ENCODE measurements around the gene KCNK15.

The KCNK15 gene

DNA sequence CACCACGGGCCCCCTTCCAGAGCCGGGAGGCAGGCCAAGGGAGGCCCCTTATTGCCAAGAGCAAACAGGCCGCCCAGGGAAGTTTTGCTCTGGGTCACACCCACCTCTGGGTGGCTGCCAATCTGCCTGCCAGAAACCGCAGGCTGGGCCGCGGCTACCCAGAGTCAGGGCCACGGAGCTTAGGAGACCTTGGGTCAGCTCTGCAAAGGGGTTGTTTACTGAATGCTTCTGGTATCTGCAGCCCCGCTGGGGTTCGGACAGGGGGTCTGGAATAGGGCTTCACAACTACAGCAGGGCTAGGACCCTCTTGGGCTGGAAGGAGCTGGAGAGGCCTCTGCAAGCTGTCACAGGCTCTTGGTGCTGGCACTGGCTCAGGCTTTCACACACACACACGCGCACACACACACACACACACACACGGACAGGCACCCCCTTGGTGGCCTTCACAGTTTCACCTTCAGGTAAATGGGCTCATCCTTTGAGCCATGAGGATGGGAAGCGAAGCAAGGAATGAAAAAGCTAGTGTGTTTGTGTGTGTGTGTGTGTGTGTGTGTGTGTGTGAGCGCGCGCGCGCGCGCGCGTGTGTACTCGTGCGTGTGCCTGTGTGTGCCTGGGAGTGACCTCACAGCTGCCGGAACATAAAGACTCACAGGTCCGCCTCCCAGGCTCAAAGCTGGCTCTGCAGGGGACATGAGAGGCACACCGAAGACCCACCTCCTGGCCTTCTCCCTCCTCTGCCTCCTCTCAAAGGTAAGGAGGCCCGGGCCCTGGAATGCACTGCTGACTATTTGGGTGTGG, 30.8 kb upstream of the KCNK15 start, which contains the start of gene CCN5:
CCN5 (plus strand) TSS at position 669 of the 798 bp plus-strand sequence; CDS start at position 691, 22 bp downstream.
- DNase-seq (ENCODE audit: extremely low read depth in 1 of 2, low read depth in 1 of 2) = no peak

DNA sequence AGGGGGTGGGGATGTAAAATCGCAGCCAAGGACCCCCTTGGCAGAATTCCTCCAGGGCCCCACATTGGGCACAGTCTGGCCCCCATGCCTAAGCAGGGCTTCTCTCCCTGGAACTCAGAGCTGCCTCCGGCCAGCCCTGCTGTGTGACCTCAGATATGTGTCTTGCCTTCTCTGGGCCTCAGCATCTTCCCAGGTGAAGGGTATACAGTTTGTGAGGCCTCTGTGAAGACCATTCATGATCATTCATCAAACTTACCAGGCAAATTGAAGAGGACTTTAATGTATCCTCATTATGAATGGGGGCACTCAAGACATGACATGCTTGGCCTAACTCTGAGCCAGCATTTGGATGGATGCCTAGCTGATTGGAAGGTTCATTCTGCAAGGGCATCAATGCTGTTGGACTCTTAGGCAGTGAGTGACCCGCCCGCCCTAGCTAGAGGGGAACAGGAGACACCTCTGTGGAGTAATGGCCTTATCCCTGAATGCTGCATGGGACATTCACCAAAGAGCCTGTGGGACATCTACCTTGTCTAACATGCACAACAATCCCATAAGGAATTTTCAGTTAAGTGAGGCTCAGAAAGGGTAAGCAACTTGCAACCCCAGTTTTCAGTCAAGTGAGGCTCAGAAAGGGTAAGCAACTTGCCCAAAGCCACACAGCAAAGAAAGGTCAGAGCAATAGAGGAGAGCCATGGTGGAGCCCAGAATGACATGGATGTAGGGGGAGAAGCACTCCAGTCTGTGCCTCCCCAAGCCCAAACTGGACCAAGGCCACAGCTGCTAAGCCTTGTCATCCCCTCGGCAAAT, 30.0 kb upstream of the KCNK15 start:
- no peak for DNase-seq (ENCODE audit: extremely low read depth in 1 of 2, low read depth in 1 of 2)

DNA sequence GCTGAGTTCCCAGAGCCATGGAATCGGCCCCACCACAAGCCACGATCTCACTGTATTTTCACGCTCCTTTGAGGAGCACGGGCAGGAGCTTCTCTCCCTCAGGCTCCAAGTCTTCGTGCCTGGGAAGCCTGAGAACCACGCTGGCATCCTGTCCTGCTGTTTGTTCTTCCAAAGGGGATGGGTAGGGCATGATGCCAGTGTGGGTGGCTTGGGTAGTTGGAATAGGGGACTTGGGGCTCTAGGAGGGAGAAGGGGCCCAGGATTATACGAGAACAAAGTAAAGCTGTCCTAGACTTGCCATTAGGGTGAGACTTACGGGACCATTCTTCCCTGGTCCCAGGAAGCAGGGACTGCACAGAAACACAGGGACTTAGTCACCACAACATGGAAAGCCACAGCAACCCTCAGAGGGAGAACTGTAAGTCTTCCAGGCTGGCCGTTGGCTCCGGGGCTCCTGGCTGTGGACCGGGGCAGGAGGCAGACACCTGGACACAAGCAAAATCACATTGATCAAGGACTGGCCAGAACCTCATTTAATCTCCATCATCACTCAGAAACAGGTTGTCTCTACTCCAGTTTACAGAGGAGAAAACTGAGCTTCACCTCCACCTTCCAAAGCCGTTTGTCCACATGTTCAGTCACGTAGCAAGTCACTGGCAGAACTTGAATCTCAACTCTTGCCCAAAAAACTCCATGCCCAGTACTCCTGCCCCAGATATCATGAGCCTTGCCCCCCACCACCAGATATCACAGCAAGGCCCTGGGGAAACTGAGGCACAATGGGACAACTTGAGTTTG, 29.2 kb upstream of the KCNK15 start:
- no peak for DNase-seq (ENCODE audit: extremely low read depth in 1 of 2, low read depth in 1 of 2)

DNA sequence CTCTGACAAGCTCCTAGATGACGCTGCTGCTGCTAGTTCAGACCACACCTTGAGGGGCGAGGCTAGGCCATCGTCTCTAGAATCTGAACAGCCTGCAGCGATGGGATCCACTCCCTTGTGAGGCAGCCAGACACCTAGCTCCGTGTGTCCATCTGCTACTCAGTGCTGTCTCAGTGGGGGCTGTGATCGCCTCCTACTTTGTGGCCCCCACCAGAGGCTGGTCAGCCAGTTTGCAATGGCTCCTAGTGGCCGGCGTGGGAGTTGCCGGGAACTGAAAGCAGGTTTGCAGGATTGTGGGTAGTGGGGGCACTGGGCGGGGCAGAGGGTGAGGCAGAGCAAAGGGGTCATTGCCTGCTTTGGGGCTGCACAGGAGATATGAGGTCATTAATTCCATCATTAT, 27.7 kb upstream of the KCNK15 start:
- DNase-seq (ENCODE audit: extremely low read depth in 1 of 2, low read depth in 1 of 2) = no peak

DNA sequence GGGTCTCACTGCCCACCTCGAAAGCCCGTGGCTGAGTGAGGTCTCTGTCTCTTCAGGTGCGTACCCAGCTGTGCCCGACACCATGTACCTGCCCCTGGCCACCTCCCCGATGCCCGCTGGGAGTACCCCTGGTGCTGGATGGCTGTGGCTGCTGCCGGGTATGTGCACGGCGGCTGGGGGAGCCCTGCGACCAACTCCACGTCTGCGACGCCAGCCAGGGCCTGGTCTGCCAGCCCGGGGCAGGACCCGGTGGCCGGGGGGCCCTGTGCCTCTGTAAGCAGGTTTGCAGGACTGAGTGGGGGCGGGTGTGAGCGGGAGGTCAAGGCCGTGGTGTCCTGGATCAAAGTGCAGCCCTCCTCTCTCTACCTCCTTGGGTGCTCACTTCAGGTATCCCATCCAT, 25.8 kb upstream of the KCNK15 start:
- no peak for DNase-seq (ENCODE audit: extremely low read depth in 1 of 2, low read depth in 1 of 2)

DNA sequence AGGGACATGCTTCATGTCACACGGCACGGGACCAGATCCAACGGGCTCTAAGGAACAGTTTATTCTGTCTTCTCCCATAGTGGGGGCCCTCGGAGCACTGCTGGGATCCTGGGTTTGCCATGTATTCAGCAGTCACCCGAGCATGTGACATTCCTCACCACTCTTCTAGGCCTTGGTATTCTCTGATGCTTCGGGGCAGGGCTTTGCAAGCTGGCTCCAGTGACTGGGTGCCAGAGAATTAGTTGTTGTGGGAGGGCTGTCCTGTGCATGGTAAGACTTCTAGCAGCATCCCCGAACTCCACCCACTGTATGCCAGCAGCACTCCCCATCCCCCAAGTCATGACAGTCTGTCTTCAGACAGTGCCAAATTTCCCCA, 25.1 kb upstream of the KCNK15 start:
- no peak for DNase-seq (ENCODE audit: extremely low read depth in 1 of 2, low read depth in 1 of 2)

DNA sequence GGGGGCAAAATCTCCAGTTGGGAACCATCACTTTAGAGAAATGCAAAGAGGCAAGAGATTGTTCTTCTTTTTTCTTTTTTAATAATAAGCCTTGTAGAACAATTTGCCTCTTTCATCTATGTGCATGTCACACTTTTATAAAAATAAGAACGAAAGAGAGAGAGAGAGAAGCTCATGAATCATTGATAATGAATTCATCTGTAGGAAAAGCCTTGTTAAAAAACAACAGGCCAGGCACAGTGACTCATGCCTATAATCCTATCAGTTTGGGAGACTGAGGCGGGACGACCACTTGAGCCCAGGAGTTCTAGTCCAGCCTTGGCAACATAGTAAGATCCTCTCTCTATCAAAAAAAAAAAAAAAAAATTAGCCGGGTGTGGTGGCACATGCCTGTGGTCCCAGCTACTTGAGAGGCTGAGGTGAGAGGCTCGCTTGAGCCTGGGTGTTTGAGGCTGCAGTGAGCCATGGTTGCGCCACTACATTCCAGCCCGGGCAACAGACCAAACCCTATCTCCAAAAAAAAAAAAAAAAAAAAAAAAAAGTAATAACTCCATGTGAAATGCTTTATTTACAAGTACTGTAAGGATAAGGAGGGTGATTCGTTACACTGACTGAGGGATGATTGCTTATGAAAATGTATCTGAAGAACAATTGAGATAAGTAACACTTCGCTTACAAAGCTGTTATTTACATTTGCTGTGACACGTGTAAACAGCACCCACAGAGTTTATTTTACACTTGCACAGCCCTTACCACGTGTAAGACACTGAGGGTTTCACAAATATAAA, 24.5 kb upstream of the KCNK15 start:
- DNase-seq (ENCODE audit: extremely low read depth in 1 of 2, low read depth in 1 of 2) = no peak

DNA sequence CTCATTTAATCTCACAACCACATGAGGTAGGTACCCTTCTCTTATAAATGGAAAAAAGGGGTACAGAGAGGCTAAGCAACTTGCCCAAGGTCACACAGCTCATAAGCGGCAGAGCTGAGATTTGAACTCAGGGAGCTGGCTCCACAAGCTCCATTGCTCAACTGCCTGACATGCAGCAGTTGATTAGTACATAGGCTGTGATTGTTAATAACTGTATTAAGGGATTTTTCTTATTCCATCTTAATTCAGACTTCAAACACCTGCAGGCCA, 23.9 kb upstream of the KCNK15 start:
- DNase-seq (ENCODE audit: extremely low read depth in 1 of 2, low read depth in 1 of 2) = no peak

DNA sequence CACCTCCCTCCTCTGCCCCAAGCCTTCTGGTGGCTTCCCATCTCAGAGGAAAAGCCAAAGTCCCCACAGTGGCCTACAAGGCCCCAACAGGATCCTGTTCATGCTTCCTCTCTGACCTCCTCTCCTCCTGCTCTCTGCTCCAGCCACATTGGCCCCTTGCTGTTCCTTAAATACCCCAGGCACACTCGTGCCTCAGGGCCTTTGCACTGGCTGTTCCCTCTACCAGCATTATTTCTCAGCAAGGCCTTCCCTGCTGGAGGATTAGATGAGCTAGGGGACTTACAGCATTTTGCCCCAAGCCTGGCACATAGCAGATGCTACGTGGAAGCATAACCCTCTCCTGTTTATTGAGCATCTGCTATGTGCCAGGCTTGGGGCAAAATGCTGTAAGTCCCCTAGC, 22.7 kb upstream of the KCNK15 start:
- no peak for DNase-seq (ENCODE audit: extremely low read depth in 1 of 2, low read depth in 1 of 2)

DNA sequence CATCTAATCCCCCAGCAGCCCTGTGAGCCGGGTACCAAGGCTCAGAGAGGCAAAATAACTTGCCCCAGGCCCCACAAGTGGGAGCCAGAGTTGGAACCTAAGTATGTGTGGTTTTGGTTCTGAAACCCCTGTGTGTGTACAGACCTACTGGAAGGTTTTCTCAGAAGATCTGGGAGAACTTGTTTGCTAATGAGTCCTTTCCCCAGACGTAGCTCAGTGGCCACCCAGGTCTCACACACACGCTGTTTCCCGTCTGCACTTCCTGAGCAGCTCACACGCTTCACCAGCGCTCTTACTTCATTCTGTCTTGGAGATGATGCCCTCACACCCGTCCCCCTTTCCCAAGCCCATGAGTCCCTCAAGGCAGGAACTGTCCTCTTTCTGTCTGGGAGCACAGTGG, 22.3 kb upstream of the KCNK15 start:
- no peak for DNase-seq (ENCODE audit: extremely low read depth in 1 of 2, low read depth in 1 of 2)

DNA sequence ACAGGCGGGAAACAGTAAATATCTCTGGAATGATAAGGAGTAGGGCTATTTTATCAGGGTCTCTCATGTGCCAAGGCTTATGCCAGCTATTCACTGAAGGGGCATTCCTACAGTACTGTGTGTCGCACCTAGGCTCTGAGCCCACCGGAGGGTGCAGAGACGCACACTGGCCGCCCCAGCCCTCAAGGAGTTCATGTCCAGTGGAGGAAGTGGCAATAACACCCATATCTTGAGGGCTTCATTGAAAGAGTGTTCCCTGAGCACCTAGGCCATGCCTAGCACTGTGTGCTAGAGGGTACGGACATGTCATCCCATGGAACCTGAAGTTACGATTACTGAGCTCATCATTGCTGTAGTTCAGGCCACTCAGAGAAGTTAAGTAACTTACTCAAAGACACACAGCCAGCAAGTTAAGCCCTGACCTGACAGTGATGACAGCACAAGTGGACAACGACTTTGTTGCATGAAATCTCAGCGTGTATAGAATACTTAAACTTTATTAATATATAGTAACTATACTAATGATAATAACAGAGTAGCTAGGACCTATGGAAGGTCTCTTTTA, 21.8 kb upstream of the KCNK15 start:
- DNase-seq (ENCODE audit: extremely low read depth in 1 of 2, low read depth in 1 of 2) = no peak

DNA sequence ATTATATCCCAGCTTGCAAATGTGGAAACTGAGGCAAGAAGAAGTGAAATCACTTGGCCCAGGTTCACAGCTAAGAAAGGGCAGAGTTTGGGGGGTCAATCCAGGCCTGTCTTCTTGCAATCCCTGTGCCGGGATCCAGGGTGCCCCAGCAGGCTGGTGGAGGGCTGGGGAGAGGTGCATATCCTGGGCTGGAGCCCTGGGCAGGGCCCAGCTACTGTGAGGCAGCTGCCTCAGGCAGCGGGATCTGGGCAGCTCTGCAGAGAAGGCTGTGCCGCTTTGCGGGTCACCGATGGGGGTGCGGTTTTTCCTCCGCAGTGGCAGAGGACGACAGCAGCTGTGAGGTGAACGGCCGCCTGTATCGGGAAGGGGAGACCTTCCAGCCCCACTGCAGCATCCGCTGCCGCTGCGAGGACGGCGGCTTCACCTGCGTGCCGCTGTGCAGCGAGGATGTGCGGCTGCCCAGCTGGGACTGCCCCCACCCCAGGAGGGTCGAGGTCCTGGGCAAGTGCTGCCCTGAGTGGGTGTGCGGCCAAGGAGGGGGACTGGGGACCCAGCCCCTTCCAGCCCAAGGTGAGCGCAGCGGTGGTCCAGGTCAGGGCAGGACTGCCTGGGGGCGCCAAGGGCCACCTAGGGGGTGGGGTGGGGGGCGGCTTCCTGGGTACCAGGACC, 21.1 kb upstream of the KCNK15 start:
- DNase-seq (ENCODE audit: extremely low read depth in 1 of 2, low read depth in 1 of 2) = no peak

DNA sequence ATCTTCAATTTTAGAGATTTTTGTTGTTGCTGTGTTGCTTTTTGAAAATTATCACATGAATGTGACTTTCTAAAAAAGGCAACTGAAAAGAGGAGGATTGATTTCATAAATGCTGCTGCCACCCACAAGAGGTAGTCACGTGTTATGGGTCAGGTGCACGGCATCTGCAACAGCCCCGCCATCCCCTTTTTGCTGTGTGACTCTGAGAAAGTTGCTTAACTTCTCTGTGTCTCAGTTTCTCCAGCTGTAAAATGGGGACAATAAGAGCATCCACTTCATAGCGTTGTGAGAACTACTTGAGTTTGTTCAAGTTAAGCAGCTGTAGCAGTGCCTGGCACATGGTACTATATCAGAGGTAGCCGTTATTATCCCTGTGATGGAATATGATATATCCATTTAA, 19.8 kb upstream of the KCNK15 start:
- no peak for DNase-seq (ENCODE audit: extremely low read depth in 1 of 2, low read depth in 1 of 2)

DNA sequence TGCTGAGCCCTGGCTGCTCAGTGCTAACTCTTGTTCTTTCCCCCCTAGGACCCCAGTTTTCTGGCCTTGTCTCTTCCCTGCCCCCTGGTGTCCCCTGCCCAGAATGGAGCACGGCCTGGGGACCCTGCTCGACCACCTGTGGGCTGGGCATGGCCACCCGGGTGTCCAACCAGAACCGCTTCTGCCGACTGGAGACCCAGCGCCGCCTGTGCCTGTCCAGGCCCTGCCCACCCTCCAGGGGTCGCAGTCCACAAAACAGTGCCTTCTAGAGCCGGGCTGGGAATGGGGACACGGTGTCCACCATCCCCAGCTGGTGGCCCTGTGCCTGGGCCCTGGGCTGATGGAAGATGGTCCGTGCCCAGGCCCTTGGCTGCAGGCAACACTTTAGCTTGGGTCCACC, 18.6 kb upstream of the KCNK15 start:
- DNase-seq (ENCODE audit: extremely low read depth in 1 of 2, low read depth in 1 of 2) = no peak

DNA sequence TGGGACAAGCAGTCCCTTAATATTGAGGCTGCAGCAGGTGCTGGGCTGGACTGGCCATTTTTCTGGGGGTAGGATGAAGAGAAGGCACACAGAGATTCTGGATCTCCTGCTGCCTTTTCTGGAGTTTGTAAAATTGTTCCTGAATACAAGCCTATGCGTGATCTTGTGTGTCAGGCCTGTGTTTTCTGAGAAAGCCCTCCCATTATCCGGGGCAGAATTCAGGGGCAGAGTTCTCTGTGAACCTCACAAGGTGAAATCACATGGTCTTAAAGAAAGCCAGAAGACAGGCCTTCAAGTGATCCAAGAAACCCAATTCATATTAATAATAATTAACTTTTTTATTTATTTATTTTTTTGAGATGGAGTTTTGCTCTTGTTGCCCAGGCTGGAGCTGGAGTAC, 18.0 kb upstream of the KCNK15 start:
- no peak for DNase-seq (ENCODE audit: extremely low read depth in 1 of 2, low read depth in 1 of 2)

DNA sequence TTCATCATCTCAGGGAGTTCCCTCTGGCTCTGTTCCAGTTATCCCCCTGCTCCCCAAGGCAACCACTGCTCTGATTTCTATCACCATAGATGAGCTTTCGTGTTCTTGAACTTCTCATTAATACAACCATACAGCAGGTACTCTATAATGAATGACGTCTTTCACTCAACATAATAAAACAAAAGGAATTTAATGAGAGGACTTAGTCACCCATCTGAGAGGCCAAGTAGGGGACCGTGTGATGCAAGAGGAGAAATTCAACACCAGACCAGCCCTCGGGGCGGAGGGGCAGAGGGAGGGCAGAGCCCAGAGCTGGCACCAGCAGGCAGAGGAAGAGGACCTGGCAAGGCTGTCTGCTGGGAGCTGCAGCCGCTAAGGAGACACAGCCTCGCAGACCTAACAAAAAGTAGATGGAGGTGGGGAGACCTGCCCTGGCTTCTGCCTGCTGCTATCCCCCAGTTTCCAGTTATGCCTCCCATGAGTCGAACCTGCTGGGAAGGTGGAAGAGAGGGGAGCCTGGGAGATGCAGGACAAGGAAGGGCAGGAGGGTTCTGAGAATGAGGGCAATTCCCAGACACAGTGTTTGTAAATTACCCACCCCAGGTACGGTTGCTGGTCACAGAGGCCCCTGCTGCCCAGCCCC, 16.7 kb upstream of the KCNK15 start:
- DNase-seq (ENCODE audit: extremely low read depth in 1 of 2, low read depth in 1 of 2) = no peak

DNA sequence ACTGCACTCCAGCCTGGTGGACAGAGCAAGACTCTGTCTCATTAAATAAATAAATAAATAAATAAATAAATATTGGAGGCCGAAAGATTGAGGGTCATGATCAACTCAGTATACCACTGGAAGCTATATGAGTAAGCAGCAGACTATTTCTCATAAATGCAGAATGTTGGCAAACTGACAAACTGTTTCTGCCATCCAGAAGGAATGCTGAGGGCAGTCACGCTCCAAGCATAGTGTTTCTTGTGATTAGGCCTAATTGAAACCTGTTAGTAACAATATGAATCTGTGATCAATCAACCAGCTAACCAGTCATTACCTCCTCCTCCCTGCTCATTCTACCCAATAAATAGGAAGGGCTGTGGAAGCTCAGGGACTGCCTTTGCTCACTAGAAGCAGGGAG, 15.2 kb upstream of the KCNK15 start:
- no peak for DNase-seq (ENCODE audit: extremely low read depth in 1 of 2, low read depth in 1 of 2)

DNA sequence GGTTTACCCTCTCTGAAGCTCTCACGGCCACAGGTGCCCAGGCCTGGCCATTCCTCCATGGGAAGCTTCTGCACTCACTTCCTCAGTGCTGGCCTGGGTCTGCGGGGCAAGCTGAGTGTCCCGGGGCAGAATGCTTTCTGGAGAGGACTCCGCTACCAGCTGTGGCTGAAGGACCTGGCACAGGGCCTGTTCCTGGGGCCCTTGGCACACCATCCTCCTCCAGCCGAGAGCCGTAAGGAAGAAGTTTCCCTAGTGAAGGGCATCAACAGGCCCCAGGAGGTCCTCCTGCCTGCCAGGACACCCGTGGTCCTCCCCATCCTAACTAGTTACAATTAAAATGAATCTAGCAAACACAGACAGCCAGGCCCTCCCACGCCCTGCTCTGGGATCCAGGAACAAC, 14.0 kb upstream of the KCNK15 start:
- no peak for DNase-seq (ENCODE audit: extremely low read depth in 1 of 2, low read depth in 1 of 2)

DNA sequence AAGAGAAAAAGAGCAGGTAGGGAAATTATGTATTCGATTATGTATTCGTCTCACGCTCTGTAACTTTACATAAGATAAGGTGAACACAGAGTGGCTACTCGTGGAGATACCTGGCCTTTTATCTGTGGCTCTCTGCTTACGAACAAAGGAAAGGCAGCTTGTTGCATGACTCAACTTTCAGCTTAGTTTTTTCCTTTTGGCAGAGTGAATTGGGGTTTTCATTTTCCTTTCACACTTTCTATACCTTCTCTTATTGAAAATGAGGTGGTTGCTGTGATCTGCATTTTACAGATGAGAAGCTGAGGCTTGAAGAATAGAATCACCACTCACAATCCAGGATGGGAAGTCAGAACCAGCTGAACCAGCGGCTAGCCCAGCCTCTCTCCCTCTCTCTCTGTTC, 13.3 kb upstream of the KCNK15 start:
- DNase-seq (ENCODE audit: extremely low read depth in 1 of 2, low read depth in 1 of 2) = no peak

All from activated CD8-positive, alpha-beta memory T cell treated with anti-CD3 and anti-CD28 coated beads for 1 hour (primary cell).